Endodermal cell (in vitro differentiated cells): Measurements from ENCODE around the gene CPT1A. TPM values are rescaled to one million over a fixed set of nuclear protein-coding genes. Genes with fewer than 3 reads are reported as not detected.

Source experiments
- DNase-seq: peaks from one replicate; pipeline ENCODE4 v3.0.0-alpha.2; 2017
- H3K27ac ChIP-seq: 2 replicates; pipeline ENCODE4 v1.5.1; 2013; ENCODE audit warnings: mild to moderate bottlenecking, low read depth, low read length, moderate library complexity
- H3K27me3 ChIP-seq: 2 replicates; pipeline ENCODE4 v1.6.1; 2013; ENCODE audit warnings: mild to moderate bottlenecking, low read length, moderate library complexity; ENCODE audit not compliant: insufficient read depth, control insufficient read depth, poor library complexity, severe bottlenecking
- H3K36me3 ChIP-seq: 2 replicates; pipeline ENCODE4 v1.7.0; 2013; ENCODE audit warnings: mild to moderate bottlenecking, low read length, moderate library complexity; ENCODE audit not compliant: control insufficient read depth, insufficient read depth
- H3K4me1 ChIP-seq: one replicate; pipeline ENCODE4 v1.7.0; 2013; ENCODE audit warnings: low read length; ENCODE audit not compliant: control insufficient read depth, insufficient read depth
- H3K4me3 ChIP-seq: 2 replicates; pipeline ENCODE4 v1.5.1; 2013; ENCODE audit warnings: mild to moderate bottlenecking, low read length, moderate library complexity
- H3K9ac ChIP-seq: 2 replicates; pipeline ENCODE4 v1.6.1; 2013; ENCODE audit warnings: mild to moderate bottlenecking, low read length, moderate library complexity; ENCODE audit not compliant: poor library complexity, severe bottlenecking; ENCODE audit errors: extremely low read depth
- H3K9me3 ChIP-seq: 2 replicates; pipeline ENCODE4 v1.6.1; 2013; ENCODE audit warnings: mild to moderate bottlenecking, low read length, moderate library complexity; ENCODE audit not compliant: control insufficient read depth
- H3K27ac Mint-ChIP-seq: 2 replicates; pipeline ENCODE4 v1.8.0; 2020; ENCODE audit warnings: mixed read lengths
- H3K27me3 Mint-ChIP-seq: 2 replicates; pipeline ENCODE4 v1.8.0; 2021; ENCODE audit warnings: mild to moderate bottlenecking, mixed read lengths; ENCODE audit not compliant: insufficient read depth
- H3K36me3 Mint-ChIP-seq: 2 replicates; pipeline ENCODE4 v1.8.0; 2020; ENCODE audit warnings: low read depth, mixed read lengths
- H3K4me1 Mint-ChIP-seq: 2 replicates; pipeline ENCODE4 v1.8.0; 2020; ENCODE audit warnings: mixed read lengths
- H3K4me3 Mint-ChIP-seq: 2 replicates; pipeline ENCODE4 v1.8.0; 2020; ENCODE audit warnings: mild to moderate bottlenecking, moderate library complexity, mixed read lengths
- H3K9me3 Mint-ChIP-seq: 2 replicates; pipeline ENCODE4 v1.8.0; 2020; ENCODE audit warnings: mild to moderate bottlenecking, mixed read lengths
- CTCF ChIP-seq: fragments of 200-600 bp; sonication (generic); conservative IDR thresholded peaks from 2 replicates; pipeline ENCODE4 v1.5.0; 2021; ENCODE audit warnings: antibody characterized with exemption, mild to moderate bottlenecking
- WGBS, 2 experiments: methylation state at CpG; one replicate each; pipeline versions ENCODE4 v1.1.5 to v1.1.7; 2013; ENCODE audit warnings: missing lambda C conversion rate in 2 of 2, mixed read lengths in 1 of 2; ENCODE audit not compliant: insufficient coverage in 1 of 2, insufficient read length in 1 of 2; 5-methylcytosine and 5-hydroxymethylcytosine counted together
- total RNA-seq, 2 donors: library from RNA; stranded (reverse); fragmentation: NEBNext Ultra II Directional in 1 of 2; extraction: Animal tissue kit (Norgen Biotek cat#: 25700) in 1 of 2; gene quantifications; 2 replicates in 1 of 2; 3 replicates in 1 of 2; pipeline ENCODE4 v1.2.1, GENCODE V29; 2021

Gene CPT1A
- total RNA-seq, 2 donors from 2014 or later: 3.3 to 7.3 TPM

- 93 to 100% methylated on average over 2 to 7 of the region's 7 CpGs for whole genome bisulfite sequencing, 2 experiments
- H3K9ac ChIP-seq: no peak overlapping the region
- H3K36me3 Mint-ChIP-seq: peaks cover 6% of the 10 kb centered on the region
- no peak overlapping the region for H3K4me3 Mint-ChIP-seq
- peaks cover 23% of the 10 kb centered on the region for H3K4me1 Mint-ChIP-seq
- H3K9me3 Mint-ChIP-seq: no peaks in the 10 kb centered on the region
- peaks cover 5% of the 10 kb centered on the region for H3K4me1 ChIP-seq
- H3K27me3 ChIP-seq: no peaks in the 10 kb centered on the region
- TF ChIP-seq CTCF: no peak
- no peaks in the 10 kb centered on the region for H3K9me3 ChIP-seq
- no peak overlapping the region for H3K27ac ChIP-seq
- H3K4me3 ChIP-seq: no peak overlapping the region
- no peaks in the 10 kb centered on the region for H3K27me3 Mint-ChIP-seq
- no peak for DNase-seq
- H3K27ac Mint-ChIP-seq: no peak overlapping the region
- no peaks in the 10 kb centered on the region for H3K36me3 ChIP-seq
Observed at GRCh38 chr11:68878022-68878421, 36.3 kb upstream of the CPT1A start.

GRCh38 chr11:68872216-68873003 is 30.7 kb upstream of the CPT1A start:
- no peak for TF ChIP-seq CTCF
- Histone ChIP-seq H3K9ac (no peak overlapping the region), H3K27ac (no peak overlapping the region), H3K36me3 (no peaks in the 10 kb centered on the region), H3K27me3 (no peaks in the 10 kb centered on the region), H3K9me3 (no peaks in the 10 kb centered on the region), H3K4me3 (no peak overlapping the region), H3K4me1 (peaks cover 4% of the 10 kb centered on the region)
- H3K4me3 Mint-ChIP-seq: no peak overlapping the region
- H3K9me3 Mint-ChIP-seq: no peaks in the 10 kb centered on the region
- peaks cover 51% of the 10 kb centered on the region for H3K4me1 Mint-ChIP-seq
- no peaks in the 10 kb centered on the region for H3K27me3 Mint-ChIP-seq
- WGBS, 2 experiments: 86 to 93% methylated on average over 12 of the region's 12 CpGs
- H3K36me3 Mint-ChIP-seq: no peaks in the 10 kb centered on the region
- no peak for DNase-seq
- H3K27ac Mint-ChIP-seq: no peak overlapping the region

GRCh38 chr11:68870470-68870869 is 28.8 kb upstream of the CPT1A start:
- peaks cover 51% of the 10 kb centered on the region for H3K4me1 Mint-ChIP-seq
- H3K27me3 ChIP-seq: no peaks in the 10 kb centered on the region
- peaks cover 4% of the 10 kb centered on the region for H3K4me1 ChIP-seq
- H3K9me3 ChIP-seq: no peaks in the 10 kb centered on the region
- no peak overlapping the region for H3K9ac ChIP-seq
- H3K27ac ChIP-seq: no peak overlapping the region
- no peak for TF ChIP-seq CTCF
- H3K36me3 Mint-ChIP-seq: no peaks in the 10 kb centered on the region
- no peaks in the 10 kb centered on the region for H3K36me3 ChIP-seq
- H3K27me3 Mint-ChIP-seq: no peaks in the 10 kb centered on the region
- peak overlapping the region; percentile 47 for H3K4me3 Mint-ChIP-seq
- 78 to 89% methylated on average over 9 of the region's 9 CpGs for WGBS, 2 experiments
- H3K9me3 Mint-ChIP-seq: no peaks in the 10 kb centered on the region
- DNase-seq: no peak
- H3K4me3 ChIP-seq: no peak overlapping the region
- H3K27ac Mint-ChIP-seq: peak overlapping the region; percentile 49
